HS-27A (cell line): Measurements from ENCODE around the gene FIGLA.
"Not testable (repeated sequence)": the region's sequence is repeated elsewhere in the genome, so short reads cannot be mapped to it uniquely, and the experiment has no call there.

Experiments
- DNase-seq: peaks from one replicate; pipeline ENCODE4 v3.0.0-alpha.2; 2012; ENCODE audit warnings: low read depth, missing footprints

Gene FIGLA

DNA sequence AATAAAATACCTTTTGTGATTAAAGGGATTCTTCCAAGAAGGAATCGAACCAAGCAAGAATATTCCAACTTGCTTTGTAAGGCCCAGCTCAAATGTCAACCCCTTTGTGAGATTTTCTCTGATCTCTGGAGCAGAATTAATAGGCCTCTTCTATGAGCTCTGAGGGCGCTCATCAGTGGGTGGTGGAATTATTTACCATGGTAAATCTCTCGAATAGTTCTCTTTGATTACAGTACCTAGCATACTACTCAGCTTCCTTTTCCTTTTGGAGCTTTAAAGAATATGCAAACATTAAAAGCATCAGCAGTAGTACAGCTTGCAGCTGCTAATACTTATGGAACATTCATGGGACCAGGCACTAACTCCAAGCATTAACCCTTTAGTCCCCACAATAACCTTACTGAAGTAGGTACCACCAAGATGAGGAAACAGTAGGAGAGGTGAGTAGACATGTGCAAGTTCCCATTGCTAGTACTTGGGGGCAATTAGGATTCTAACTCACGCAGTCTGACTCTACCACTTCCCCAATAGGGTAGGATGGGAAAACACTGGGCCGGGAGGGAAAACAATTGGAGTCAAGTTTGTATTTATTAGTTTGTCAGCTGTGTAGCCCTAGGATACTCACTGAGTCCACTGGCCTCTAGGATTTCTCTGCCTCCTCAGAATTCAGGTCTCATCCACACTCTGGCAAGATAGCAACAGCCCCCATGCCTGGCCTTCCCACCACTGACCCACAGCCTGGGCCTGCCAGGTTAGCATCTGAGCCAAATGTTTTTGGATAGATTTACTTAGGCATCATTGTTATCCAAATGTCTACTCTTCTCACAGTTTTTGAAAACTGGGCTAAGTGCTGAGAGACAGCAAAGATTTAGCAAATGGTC is 44.1 kb downstream of the FIGLA start:
- no peak for DNase-seq

DNA sequence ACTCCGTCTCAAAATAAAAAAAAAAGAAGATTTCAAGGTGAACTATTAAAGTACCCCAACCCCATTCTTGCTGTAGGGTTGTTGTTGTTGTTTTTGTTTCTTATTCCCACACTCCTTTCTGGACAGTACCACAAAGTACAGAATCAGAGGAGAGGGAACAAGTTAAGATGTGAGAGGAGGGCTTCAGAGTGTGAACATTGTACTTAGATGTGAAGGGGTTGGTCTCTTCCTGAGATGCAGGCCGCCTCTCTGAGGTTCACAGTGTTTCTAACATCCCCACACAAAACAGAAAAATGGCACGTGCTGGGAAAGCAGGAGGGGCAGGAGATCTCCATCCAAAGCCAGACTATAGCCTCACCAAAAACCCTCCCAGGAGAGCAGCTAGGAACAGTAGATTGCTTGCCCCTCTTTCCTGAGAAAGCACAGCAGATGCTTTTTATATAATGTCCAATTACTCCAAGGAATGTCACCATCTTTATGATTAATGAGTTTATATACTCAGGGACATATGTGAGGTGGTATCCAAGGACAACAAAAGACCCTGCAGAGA is 45.1 kb downstream of the FIGLA start:
- no peak for DNase-seq

DNA sequence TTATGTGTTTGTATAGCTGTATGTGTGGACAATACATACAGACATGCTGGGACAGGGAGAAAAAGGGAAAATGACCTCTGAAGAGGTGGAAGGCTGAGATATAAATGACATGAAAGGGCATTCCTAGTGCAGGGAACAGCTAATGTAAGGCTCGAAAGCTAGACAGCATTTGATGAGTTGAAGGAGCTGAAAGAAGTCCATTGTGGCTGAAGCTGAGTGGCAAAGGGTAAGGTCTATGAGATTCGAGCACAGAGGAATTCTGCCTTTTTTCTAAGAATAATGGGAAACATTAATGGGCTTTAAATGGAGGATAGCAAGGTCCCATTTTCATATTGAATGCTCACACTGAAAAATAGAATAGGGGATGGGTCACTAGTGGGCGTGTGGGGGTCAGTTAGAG is 46.0 kb downstream of the FIGLA start:
- no peak for DNase-seq

DNA sequence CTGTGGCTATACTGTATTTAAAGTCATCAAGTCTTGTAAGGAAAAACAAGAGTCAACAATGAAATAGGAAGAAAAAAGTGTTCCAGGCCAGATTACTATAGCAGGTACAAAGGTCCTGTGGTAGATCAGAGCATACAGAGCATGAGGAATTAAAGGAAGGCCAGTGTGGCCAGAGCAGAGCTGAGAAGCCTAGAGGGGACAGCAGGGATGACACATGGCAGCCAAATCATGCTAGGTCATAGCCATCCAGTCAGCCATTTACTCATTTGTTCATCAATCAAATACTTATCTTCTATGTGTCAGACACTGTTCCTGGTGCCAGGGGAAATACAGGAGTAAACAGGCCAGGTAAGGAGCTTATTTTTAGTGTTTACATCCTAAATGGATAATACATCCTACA is 46.8 kb downstream of the FIGLA start:
- no peak for DNase-seq

DNA sequence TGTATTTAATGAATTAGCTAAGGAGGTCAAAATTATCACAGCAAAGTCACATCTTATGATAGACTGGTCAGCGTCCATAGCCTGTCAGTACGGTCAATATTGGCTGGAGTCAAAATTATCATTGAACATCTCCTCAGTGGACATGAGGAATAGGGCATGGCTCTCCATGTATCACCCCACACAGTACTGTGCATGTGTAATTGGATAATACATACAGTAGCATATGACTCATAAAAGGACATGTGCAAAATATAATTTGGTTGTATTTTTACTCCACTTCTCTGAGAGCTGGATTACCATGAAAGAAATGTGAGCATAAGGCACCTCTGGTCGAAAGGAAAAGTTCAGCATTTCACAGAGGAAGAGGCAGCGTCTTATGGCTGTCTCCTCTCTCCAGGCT is 47.4 kb downstream of the FIGLA start:
- no peak for DNase-seq

DNA sequence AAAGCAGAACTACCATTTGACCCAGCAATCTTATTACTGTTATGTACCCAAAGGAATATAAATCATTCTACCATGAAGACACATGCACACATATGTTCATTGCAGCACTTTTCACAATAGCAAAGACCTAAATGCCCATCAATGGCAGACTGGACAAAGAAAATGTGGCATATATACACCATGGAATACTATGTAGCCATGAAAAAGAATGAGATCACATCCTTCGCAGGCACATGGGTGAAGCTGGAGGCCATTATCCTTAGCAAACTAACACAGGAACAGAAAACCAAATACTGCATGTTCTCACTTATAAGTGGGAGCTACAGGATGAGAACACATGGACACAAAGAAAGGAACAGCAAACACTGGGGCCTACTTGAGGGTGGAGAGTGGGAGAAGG is 51.0 kb downstream of the FIGLA start:
- not testable (repeated sequence) for DNase-seq

DNA sequence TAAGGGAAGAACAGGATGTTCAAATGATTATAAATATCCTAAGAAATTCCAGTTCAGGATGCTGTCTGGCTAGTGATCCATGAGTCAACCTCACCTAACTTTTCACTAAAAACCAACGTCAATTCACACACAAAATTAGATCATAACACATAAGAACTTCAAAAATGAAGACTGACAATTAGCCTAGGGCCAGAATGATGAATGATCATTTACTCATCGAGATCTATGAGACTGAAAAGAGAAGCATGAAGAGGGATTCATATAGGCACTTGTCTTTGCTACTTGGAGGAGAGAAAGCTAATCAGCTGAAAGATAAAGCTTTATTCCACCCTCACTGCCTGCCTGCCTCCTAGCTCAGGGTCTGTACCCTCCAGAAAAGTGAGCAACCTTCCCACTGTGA is 52.3 kb downstream of the FIGLA start:
- DNase-seq, result no peak

DNA sequence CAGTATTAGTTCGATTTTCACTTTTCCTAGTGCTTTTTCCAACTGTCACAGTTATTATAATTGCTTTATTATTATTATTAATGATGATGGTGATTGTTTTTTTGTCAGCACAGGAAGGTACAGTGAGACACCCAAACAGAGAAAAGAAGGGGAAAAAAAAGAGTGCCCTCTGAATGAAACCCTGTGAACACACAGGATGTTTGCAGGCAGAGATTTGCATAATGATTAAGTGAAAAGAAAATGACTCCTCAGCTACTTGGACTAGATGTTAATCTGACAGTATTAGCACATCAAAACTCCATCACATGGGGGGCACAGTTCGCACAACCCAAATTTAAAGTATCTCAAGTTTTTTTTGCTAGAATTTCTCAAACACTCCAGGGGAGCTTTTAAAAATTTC is 55.4 kb downstream of the FIGLA start:
- DNase-seq, result no peak

DNA sequence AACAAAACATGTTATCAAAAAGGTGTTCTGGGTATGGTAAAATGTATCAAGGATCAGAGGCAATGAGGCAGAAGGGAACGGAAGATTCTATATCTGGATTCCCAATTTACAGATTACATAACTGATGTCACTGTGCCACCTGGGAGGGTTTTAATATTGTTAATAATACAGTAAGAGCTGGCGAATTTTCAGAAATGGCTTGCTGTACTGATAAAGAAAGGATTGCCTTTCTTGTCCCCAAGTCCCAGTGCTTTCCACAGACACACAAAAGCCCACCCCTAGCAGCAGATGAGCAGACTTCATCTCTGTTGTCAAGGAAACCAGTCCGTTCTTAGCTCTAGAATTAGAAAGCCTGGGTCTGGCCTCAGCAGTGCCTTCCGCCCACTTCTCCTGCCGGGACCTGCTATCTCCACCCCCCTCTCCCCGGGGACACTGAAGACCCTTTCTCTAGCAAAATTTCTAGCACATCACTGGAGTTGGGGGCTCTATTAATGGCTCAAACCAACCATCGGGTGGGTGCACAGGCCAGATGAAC is 56.7 kb downstream of the FIGLA start:
- DNase-seq, result no peak

DNA sequence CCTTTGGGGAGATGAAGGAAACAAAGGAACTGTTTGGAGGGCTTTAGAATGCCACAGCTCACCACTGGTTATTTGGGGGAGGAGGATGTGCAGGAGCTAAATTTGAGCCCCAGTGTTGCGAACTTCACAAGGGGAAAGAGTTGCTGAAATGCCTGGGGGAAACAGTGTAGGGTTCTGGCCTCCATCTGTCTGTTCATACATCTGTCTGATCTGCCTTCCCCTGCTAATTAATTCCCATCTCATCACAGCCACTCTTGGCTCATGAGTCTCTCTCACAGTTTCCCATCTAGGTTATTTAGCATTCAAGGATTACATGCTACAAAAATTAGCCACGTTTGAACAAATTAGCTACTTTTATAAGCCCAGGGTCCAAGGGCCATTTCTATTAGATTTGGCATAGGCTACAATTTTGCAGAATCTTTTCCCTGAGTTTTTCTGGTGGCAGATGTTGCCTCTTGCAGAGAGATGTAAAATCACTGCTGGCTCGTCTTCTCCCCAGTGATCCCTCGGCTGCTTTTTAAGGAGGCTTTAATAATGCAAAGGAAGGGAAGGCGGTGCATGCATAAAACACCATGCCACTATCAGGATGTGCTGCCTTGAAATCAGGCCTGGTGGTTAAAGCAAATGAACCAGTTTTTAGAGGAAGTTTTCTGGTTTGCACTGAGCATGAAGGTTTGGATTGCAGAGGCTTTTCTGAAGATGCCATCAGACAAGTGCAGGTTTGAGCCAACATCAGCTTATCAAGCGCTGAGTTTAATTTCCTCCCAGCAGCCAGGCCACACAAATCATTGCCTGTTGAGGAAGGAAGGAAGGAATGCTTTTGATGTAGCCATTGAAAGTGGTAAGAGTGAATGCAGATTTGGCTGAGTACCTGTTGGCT is 57.4 kb downstream of the FIGLA start:
- DNase-seq, result no peak

DNA sequence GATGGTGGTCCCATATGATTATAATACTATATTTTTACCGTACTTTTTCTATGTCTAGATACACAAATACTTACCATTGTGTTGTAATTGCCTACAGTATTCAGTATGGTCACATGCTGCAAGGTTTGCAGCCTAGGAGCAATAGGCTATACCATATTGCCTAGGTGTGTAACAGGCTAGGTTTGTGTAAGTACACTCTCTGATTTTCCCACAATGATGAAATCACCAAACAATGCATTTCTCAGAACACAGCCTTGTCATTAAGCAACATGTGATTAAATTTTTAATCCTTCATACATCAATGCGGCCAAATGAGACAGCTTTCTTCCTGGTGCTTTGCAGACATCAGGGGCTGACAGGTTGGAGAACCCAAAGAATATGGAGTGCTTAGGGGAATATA is 59.7 kb downstream of the FIGLA start:
- no peak for DNase-seq

DNA sequence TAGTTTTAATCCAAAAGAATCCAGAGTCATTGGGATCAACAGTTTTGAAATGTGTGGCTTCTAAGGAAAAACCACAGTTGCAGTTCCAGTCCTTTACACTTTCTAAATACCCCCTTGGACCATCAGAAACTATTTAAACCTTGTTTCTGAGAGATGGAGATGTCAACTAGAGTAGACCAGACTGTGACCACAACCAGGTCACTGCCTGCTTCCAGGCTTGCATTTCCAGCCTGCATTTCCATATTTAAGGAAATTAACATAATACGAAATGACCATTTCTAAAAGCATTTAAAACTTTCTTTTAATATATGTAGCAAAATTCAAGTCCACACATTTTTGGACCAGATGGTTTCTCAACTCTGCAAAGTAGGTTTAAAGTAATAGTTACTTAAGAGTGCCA is 60.8 kb downstream of the FIGLA start:
- DNase-seq, result no peak

DNA sequence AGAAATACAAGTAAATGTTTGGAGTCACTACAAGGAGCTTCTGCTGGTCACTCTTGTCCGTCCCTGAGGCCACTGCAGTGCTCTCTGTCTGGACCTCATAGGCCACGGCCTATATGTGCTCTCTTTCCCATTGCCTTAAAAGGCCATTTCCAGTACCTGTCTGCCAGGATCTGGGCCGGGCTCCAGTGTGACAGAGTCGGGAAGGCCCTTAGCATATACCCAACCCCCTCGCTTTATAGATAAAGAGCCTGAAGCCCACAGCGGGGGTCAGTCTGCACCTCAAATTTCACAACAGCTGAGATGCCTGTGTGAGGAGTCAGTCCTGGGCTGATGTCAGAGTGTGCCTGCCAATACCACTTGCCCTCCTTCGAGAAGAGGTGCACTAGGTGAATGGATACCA is 62.3 kb downstream of the FIGLA start:
- no peak for DNase-seq
